Ovary (tissue), 3 donors: ENCODE results near the gene CRACDL.

ENCODE experiments used
- CTCF ChIP-seq, 3 donors: fragments of 450-650 bp in 2 of 3; fragments of 200-600 bp in 1 of 3; IDR thresholded peaks; one replicate each; pipeline versions ENCODE4 v1.5.1 to v1.8.0; 2016 to 2022; ENCODE audit warnings: antibody characterized with exemption in 3 of 3, mild to moderate bottlenecking in 1 of 3
- EP300 ChIP-seq: sonication (generic); formaldehyde crosslinking; IDR thresholded peaks from one replicate; pipeline ENCODE4 v1.6.1; 2017; ENCODE audit warnings: antibody characterized with exemption
- POLR2A ChIP-seq: fragments of 450-650 bp; IDR thresholded peaks from one replicate; pipeline ENCODE4 v1.6.1; 2017; ENCODE audit warnings: antibody characterized with exemption, mild to moderate bottlenecking, moderate library complexity
- donor health status: DM: no; HTN: no; CAD: no.

GRCh38 chr2:98869272-98869641 lies 66.8 kb downstream of the CRACDL start:
- TF ChIP-seq EP300 (no peak), POLR2A (no peak), CTCF (IDR thresholded peaks at IDR 0.05) (no peak)
